Measurements from ENCODE around the gene SH3D19.

DNA sequence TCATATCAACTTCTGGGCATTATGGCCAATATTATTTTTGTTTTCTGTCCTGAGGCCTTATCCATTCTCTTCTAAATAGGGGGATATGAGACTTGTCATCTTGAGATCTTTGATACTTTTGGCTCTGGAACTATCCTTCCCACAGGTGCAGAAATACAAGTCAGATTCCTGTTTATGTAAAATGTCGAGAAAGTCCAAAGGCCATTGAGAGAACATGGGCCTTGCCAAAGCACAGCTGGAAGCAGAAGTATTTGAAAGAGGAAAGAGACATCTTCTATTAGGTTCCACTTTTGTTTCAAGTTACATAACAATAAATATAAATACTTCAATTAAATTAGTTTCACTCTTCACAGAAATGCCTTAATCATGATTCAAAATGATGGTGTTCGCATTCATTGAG is 69.3 kb downstream of the SH3D19 start:
- TF ChIP-seq, protein P1, sequence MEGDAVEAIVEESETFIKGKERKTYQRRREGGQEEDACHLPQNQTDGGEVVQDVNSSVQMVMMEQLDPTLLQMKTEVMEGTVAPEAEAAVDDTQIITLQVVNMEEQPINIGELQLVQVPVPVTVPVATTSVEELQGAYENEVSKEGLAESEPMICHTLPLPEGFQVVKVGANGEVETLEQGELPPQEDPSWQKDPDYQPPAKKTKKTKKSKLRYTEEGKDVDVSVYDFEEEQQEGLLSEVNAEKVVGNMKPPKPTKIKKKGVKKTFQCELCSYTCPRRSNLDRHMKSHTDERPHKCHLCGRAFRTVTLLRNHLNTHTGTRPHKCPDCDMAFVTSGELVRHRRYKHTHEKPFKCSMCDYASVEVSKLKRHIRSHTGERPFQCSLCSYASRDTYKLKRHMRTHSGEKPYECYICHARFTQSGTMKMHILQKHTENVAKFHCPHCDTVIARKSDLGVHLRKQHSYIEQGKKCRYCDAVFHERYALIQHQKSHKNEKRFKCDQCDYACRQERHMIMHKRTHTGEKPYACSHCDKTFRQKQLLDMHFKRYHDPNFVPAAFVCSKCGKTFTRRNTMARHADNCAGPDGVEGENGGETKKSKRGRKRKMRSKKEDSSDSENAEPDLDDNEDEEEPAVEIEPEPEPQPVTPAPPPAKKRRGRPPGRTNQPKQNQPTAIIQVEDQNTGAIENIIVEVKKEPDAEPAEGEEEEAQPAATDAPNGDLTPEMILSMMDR (IDR thresholded peaks at IDR 0.05), result no peak
- TF ChIP-seq POLR2A (IDR thresholded peaks at IDR 0.05), result no peak
